ENCODE measurements around the gene SEPTIN1.

Gene SEPTIN1

DNA sequence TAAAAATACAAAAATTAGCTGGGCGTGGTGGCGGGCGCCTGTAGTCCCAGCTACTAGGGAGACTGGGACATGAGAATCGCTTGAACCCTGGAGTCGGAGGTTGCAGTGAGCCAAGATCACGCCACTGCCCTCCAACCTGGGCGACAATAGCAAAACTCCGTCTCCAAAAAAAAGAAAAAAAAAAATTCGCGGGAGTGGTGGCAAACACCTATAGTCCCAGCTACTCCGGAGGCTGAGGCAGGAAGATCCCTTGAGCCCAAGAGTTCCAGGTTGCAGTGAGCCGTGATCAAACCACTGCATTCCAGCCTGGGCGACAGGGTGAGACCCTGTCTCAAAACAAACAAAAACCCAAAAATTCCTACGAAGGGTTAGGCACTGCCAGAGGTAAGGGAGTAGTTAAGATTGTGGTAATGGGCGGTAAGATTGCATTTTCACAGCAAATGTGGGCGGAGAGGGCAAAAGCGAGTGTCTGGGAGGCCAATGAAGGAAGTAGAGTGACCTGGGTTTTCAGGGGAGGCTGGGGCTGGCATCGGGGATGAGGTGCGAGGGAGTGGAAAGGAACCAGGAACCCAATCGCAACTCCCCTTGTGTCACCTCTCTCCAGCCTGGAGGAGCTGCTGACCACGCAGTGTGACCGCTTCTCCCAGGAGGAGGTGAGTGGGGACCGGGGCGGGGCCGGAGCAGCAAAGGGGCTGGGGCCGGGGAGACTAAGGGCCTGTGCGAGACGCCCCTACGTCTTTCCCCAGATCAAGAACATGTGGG, 5.1 kb downstream of the SEPTIN1 start:
- DNase-seq (ENCODE audit: low spot score) = no peak

DNA sequence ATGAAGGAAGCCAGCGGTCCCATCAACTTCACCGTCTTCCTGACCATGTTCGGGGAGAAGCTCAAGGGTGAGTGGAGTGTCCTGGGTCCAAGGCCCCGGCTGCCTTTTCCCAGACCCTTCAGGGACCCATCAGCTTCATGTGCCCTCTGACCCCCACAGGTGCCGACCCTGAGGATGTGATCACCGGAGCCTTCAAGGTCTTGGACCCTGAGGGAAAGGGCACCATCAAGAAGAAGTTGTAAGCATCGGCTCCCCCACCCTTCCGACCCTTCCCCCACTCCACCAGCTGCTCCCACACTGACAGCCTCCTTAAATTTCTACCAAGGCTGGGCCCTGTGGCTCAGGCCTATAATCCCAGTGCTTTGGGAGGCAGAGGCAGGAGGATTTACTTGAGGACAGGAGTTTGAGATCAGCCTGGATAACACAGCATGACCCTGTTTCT, 5.9 kb downstream of the SEPTIN1 start:
- no peak for DNase-seq (ENCODE audit: low spot score)

DNA sequence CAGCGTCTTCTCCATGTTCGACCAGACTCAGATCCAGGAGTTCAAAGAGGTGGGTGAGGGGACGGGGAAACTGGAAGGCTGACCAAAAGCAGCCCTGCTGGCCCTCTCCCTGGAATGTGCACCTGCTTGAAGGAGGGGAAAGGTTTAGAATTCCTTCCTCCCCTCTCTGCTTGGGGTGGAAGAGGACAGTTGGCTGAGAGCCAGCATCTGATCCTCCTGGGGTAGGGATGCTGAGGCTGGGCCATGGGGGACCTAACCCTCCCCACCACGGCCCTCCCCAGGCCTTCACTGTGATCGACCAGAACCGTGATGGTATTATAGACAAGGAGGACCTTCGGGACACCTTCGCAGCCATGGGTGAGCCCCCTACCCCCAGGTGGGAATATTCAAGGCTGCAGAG, 6.5 kb downstream of the SEPTIN1 start:
- no peak for DNase-seq (ENCODE audit: low spot score)

DNA sequence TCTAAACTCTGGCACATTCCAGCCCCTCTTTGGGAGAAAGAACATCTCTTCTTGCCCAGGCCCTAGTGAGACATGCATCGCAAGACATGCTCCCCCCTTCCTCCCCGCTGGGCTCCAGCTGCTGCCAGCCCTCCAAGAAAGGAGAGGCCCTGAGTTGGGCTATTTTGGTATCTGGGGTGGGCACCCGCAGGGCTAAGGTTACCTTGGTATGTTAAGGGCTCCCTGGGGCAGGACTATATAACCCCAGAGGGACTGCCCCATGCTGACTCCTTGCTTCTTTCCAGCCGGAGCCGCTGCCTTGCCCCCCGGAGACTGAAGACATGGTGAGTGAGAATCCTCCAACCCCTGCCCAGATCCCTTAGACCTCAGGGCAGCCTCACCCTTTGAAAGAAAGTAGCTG, 7.8 kb downstream of the SEPTIN1 start, which contains the start of gene MYL11:
Gene MYL11, plus strand, starts transcription at position 265 of the 400 bp plus-strand sequence. Its CDS starts 56 bp downstream, at position 321.
- no peak for DNase-seq (ENCODE audit: low spot score)

DNA sequence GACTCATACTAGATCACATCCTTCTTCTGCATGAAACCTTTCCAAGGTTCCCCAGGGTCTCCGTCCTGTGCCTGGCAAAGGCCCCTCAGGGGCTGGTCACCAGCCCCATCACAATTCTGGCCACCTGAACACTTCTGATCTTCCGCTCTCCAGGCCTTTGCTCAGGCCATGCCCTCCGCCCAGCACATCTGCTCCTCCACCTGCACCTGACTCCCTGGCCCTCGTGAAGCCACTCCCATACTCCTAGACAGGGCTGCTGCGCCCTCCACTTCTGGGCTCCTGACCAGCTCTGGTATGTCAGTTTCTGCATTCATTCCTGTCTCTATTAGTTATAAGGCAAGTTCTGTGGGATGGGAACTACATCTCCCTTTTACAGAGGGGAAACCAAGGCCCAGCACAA, 9.6 kb downstream of the SEPTIN1 start:
- no peak for DNase-seq (ENCODE audit: low spot score)

DNA sequence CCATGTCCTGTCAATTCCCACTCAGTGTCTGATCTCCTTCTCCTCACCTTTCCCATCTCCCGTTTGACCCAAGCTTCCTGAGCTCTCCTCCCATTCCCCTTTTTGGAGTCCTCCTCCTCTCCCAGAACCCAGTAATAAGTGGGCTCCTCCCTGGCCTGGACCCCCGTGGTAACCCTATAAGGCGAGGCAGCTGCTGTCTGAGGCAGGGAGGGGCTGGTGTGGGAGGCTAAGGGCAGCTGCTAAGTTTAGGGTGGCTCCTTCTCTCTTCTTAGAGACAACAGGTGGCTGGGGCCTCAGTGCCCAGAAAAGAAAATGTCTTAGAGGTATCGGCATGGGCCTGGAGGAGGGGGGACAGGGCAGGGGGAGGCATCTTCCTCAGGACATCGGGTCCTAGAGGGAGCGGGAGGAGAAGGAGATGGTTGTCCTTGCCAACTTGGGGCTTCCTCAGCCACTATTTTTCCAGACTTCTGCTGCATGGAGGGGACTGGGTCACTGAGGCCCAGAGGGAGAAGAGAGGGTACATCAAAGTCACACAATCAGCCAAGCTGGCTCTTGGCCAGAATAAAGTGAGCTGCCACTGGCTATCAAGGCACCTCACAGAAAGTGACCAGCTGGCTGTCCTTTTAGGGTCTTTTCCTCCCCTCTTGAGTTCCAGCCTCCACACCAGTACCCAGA, 10.2 kb downstream of the SEPTIN1 start:
- DNase-seq (ENCODE audit: low spot score) = no peak

DNA sequence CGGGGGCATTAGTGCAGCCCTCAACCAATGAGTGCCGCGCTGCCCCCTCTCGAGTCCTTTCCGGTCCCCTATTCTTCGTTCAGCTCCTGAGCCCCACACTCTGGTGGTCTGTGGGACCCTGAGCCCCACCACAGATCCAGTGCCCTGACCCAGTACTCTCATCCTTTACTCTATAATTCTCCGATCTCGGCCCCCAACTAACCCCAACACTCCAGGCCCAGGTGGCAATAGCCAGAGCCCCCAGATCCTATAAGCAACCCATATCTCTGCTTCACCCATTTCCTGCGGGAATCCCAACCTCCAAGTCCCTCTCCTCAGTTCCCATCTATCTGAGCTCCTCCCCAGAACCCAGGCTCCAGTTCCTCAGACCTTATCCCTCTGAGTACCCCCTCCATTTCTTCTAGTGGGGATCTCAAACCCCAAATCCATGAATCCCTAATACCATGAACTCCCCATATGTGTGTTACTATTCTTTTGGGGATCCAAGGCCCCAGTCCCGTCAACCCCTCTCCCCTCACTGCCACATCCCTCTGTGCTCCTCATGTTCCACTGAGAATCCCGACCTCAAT, 11.0 kb downstream of the SEPTIN1 start:
- no peak for DNase-seq (ENCODE audit: low spot score)

DNA sequence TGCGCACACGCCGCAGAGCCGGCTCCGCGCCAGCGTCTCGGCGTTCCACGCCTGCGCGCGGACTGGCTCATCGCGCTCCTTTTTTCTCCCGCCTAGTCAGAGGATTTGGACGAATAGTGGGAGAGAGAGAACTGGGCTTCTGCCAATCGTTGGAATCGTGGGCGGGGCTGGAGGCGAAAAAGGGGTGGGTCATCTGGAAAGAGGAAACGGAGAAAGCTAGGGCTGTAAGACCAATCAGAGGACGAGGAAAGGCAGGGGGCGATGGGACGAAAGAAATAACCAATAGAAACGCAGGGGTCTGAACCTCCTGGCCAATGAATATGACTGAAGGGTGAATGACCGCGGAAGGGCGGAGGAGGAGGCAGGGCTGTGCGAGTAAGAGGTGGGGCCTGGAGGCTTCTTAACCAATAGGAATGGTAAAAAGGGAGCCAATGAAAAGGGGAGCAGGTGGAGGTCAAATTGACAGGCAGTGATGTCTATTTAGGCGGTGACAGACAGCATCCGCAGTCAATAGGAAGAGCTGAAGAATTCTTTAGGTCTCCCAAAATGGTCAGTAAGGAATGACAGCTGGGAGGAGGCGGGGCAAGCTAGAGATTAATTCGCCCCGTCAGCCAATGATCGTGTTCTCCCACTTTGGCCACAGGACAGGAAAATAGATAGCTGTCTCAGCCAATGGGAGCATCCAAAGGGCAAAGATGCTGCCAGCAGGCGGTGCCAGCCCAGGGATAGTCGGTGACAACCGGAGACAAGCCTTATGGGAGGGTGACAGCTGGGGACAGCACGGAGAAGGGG, 11.7 kb downstream of the SEPTIN1 start, which contains the start of gene TBC1D10B:
Gene TBC1D10B, minus strand, starts transcription at position 39 of the 792 bp plus-strand sequence. CDS start 311 bp downstream, outside the sequence.
- peak; percentile 100 for DNase-seq (ENCODE audit: low spot score)

DNA sequence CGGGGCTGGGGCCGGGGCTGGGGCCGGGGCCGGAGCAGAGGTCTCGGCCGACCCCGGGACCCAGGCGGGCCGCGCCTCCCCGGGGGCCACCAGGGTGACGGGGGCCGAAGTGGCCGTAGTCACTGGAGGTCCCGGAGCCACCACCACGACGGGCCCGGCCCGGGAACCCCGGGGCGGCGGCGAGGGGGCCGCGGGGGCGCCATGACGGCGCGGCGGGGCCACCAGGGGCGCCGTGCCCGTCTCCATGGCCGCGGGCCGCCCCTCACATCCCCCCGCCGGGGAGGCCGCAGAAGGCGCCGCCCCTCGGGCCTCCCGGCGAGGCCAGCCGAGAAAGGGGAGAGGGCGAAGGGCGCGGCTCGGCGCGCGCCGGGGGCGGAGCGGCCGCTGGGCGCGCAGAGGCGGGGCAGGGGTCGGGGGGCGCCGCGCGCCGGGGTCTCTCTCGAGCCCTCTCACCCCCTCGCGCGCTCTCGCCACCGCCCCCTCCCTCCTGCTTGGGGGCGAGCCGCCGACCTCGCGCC, 12.4 kb downstream of the SEPTIN1 start:
- DNase-seq (ENCODE audit: low spot score) = no peak

DNA sequence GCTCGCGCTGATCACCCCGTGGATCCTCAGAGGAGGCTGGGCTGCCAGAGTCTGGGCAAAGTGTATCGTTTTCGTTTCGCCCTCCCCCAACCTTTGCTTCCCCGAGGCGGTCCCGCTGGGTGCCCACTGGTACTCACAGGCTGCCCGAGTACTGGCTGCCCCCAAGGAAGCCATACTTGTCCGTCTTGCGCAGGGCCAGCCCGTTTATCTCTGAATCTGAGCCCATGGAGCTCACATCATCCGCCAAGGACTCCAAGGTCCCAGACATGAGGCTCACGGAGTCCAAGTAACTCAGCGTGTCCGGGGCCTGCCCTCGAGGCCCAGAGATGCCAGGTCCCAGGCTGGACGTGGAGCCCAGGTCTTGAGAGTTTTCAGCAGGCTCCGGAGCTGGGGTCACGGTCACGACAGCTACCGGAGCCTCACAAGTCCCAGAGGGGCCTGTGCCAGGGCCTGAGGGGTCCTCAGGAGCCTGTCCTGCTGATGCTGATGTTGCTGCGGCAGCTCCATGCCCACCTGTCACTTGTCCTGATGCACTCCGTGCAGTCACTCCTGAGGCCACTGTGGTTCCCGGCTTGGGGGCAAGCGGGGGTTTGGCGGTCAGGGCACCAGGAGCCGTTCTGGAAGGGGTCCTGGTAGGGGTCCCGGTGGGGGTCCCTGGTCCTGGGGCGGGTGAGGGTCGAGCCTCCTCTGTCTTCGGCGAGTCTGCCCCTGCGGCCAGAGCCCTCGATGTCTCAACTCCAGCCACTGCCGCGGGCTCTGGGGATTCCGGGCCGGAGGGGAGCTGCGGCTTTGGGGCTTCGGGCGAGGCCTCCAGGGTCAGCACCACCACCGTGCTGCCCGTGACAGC, 13.0 kb downstream of the SEPTIN1 start:
- DNase-seq (ENCODE audit: low spot score) = no peak

DNA sequence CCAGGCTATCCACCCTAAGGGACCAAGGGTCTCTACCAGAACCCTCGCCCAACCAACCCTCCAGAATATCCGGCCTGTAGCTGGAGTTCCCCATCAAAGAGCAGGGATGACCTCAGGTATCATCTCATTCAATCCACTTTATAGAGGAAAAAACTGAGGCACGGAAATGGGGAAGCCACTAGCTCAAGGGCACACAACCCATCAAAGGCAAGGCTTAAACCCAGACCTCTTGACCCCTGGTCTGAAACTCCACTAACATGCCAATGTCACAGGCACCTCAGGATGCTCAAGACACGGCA, 13.6 kb downstream of the SEPTIN1 start:
- DNase-seq (ENCODE audit: low spot score) = no peak

DNA sequence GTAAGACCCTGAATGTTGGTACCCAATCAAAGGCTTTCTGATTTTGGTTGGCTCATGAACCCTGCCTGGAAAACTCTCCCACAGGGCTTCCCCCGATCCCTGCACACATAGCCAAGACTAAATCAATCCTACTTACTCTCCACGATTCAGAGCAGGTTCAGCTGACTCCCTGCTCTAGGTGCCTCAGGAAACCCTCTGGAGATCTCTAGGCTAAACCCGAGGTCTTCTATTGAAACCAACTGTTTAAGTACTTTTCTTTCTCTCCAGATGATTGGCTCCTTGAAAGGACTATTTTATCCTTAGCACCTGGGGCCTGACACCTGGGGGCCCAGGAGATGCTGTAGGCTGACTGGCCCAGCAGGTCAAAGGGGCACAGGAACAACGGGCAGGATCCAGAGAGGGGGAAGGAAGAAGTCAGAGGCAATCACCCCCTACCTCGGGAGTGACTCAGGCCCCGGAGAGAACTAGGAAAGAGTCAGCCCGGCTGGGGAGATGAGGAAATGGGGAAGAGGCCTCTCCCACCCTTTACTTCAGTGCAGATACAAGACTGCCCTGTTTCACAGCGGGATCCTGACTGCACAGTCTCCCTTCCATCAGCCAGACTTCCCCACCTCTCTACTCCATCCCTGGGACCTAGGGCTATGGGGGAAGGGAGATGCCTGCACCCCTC, 14.1 kb downstream of the SEPTIN1 start:
- peak; percentile 82 for DNase-seq (ENCODE audit: low spot score)

DNA sequence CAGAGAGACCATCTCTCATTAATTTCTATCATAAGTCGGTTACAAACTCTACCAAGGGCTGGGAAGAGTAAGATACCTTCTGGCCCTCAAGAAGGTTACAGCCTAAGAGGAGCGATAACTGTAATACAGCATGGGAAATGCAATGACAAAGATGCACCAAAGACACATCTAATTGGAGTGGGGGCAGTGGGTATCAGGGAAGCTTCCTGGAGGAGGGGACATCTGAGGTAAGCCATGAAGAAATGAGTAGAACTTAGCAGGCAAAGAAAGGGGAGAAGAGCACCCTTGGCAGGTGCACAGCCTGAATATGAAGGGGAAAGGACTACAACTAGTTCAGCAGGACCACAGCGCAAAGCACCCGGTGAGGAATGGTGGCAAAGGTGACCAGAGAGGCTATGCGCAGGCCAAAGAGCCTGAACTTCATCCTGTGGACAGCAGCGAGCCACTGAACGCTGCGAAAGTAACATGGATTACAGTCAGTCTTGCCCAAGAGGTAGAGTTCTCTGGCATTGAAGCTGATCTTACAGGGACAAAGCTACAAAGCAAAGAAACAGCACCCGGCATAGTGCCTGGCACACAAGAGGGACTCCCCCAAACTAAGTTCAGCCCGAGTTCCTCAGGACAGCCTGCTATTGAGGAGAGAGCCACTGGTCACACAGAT, 14.9 kb downstream of the SEPTIN1 start:
- no peak for DNase-seq (ENCODE audit: low spot score)

DNA sequence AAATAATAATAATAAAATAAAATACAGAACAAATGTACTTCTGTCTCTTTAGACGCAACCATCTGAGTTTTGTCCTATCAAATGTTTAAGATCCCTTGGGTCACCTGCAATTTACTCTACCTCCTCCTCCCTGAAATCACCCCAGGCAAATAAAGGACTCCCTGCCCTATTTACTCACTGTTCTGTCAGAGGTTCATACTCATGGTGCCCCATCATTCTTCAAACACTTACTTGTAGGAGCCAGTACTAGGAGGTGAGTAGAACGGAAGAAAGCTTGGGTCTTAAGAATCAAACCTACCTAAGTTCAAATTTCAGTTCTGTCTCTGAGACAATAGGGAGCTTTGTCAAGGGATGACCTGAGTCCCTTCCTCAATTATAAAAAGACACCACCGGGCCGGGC, 15.8 kb downstream of the SEPTIN1 start:
- no peak for DNase-seq (ENCODE audit: low spot score)

DNA sequence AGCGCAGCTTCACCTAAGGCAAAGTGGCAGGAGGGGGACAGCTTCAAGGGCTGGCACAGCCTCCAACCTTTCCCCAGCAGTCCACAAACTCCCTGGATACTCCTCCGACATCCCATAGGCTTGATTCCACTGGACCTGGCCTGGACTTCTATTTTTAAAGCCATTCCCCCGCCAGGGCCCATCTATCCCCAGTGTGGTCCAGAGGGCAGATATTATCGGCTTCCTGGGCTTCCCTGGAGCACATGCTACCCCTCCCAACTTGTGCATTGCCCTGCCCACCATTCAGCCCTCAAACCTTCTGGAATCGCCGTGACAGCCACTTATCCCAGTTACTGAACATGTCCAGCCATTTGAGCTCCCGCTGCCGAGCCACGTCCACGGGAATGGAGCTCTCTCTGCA, 17.2 kb downstream of the SEPTIN1 start:
- DNase-seq (ENCODE audit: low spot score) = no peak

DNA sequence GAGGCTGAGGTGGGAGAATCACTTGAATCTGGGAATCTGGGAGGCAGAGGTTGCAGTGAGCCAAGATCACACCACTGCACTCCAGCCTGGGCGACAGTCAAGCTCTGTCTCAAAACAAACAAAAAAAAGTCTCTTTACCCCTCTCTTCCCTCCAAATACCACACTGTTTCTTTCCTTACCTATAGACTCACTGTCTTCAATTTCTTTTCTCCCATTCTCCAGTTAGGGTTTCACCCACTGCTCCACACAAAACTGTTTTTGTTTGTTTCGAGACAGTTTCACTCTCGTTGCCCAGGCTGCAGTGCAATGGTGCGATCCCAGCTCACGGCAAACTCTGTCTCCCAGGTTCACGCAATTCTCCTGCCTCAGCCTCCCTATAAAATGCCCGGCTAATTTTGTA, 21.2 kb downstream of the SEPTIN1 start:
- DNase-seq (ENCODE audit: low spot score) = no peak

DNA sequence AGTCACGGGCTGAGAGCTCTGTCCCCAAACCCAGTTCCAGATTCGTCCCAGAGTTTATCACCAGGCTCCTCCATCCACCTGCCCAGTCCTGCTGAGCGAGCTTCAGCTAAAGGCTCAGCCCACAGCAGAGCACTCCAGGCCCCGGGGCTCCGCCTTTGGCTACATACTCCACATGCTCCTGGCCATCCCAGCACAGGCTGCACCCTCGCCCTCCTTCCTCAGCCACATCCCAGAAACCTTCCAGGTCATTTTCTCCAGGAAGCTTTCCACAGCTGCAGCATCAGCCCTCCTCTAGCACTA, 22.5 kb downstream of the SEPTIN1 start:
- no peak for DNase-seq (ENCODE audit: low spot score)

DNA sequence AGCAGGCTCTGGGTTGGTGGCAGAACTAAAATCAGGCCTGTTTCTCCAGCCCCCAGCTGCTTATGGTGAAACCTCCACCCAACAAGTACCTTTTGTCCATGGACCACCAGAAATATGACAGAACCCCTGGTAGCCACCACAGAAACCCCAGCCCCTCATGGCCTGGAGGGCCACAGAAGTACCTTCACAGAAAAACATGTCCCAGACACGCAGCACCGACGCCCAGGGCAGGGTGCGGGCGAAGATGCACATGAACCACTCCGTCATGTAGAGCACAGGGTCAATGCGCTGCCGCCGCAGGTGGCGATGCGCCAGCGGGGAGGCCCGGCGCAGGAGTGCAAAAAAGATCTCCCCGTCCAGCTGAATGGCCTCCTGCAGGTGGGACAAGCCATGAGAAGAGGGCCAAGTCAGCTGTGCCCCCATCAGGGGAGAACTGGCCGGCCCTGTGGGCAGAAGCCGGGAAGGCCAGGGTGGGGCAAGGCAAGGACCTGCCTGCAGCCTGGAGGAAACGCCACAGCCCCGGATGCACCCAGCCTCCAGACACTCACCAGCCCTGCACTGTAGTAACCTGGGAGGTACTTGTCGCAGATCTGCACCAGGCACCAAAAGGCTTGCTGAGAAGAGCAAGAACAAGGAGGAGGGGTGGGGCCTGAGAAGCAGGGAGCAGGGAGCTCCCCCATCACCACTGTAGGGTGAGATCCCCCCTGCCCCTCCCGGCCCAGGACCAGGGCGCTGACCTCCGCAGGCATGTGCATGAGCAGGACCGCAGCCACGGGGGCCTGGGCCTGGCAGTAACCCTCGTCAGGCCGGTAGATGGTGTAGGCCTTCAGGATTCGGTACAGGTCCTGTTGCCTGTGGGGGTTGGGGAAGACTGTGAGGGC, 23.1 kb downstream of the SEPTIN1 start:
- no peak for DNase-seq (ENCODE audit: low spot score)

DNA sequence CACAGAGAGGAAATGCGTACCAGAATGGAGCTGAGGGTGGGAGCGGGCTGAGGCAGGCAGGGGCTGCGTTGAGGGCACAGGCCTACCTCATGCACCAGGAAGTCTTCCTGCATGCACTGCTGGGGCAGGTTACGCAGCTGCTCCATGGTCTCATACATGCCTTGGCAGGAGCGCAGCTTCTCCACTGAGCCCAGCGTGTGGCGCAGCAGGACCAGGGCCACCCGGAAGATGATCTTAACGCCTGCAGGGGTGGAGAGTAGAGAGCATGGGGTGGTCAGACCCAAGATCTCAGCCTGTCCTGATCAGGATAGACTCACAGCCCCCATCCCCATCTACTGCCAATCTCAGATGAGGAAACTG, 23.8 kb downstream of the SEPTIN1 start:
- no peak for DNase-seq (ENCODE audit: low spot score)

Measured in RKO (cell line).